Stimulated activated CD8-positive, alpha-beta memory T cell treated with anti-CD3 and anti-CD28 coated beads, Interleukin-7, amount 100 ng/mL, for 4 hours (primary cell): ENCODE results near the gene PXMP2.
A peak's percentile ranks its signal among the peaks of the same experiment; 100 is the strongest.
"Not testable (repeated sequence)": the region's sequence is repeated elsewhere in the genome, so short reads cannot be mapped to it uniquely, and the experiment has no call there.

Experiments
- DNase-seq, 2 donors: peaks; one replicate each; pipeline ENCODE4 v3.0.0-alpha.2; 2020; ENCODE audit warnings: low read depth in 2 of 2

The PXMP2 gene

GRCh38 chr12:132694888-132695287 is 7.5 kb downstream of the PXMP2 start:
- not testable (repeated sequence) for DNase-seq

- no peak for DNase-seq
Measured at GRCh38 chr12:132695431-132695830, 8.0 kb downstream of the PXMP2 start.

- no peak for DNase-seq
Measured at GRCh38 chr12:132698341-132698740, 11.0 kb downstream of the PXMP2 start.

- no peak for DNase-seq
Measured at GRCh38 chr12:132700212-132700822, 12.9 kb downstream of the PXMP2 start.

- DNase-seq: no peak
Measured at GRCh38 chr12:132702640-132703039, 15.3 kb downstream of the PXMP2 start.

GRCh38 chr12:132703641-132704040 is 16.3 kb downstream of the PXMP2 start:
- DNase-seq: no peak

- no peak for DNase-seq
Measured at GRCh38 chr12:132707241-132707640, 19.9 kb downstream of the PXMP2 start.

- DNase-seq: no peak
Measured at GRCh38 chr12:132708150-132708549, 20.8 kb downstream of the PXMP2 start.

- DNase-seq: no peak
Measured at GRCh38 chr12:132710043-132710404, 22.6 kb downstream of the PXMP2 start.

- peak; percentile 83 to 91 for DNase-seq
Measured at GRCh38 chr12:132710405-132711079, 23.2 kb downstream of the PXMP2 start, which contains the start of gene PGAM5. Gene PGAM5 (plus strand): TSS chr12:132710842. CDS start chr12:132710877, 35 bp downstream.

- no peak for DNase-seq
Measured at GRCh38 chr12:132711080-132711843, 23.9 kb downstream of the PXMP2 start.

GRCh38 chr12:132713123-132713522 is 25.7 kb downstream of the PXMP2 start:
- no peak for DNase-seq

- no peak for DNase-seq
Measured at GRCh38 chr12:132715874-132716273, 28.5 kb downstream of the PXMP2 start.

GRCh38 chr12:132716356-132716755 is 29.0 kb downstream of the PXMP2 start:
- no peak for DNase-seq

GRCh38 chr12:132717011-132717410 is 29.6 kb downstream of the PXMP2 start:
- no peak for DNase-seq

- DNase-seq: no peak
Measured at GRCh38 chr12:132717531-132718387, 30.4 kb downstream of the PXMP2 start.

- no peak for DNase-seq
Measured at GRCh38 chr12:132718644-132719043, 31.3 kb downstream of the PXMP2 start.

GRCh38 chr12:132719141-132719953 is 32.0 kb downstream of the PXMP2 start:
- DNase-seq: no peak

- DNase-seq: no peak
Measured at GRCh38 chr12:132719954-132720324, 32.6 kb downstream of the PXMP2 start.

- no peak for DNase-seq
Measured at GRCh38 chr12:132720606-132721345, 33.4 kb downstream of the PXMP2 start.
